Right cardiac atrium (tissue), 5 donors: Measurements from ENCODE around the gene HOXC4. TPM values are rescaled to one million over a fixed set of nuclear protein-coding genes. Genes with fewer than 3 reads are reported as not detected.
A peak's percentile ranks its signal among the peaks of the same experiment; 100 is the strongest.
"Not testable (repeated sequence)": the region's sequence is repeated elsewhere in the genome, so short reads cannot be mapped to it uniquely, and the experiment has no call there.

ENCODE experiments used
- ATAC-seq, 2 donors: fragments of 200-7000 bp; cut with Tn5 transposase; one replicate each; pipeline versions ENCODE4 v1.8.0 to v1.9.1; 2020; ENCODE audit warnings: moderate library complexity in 2 of 2, mild to moderate bottlenecking in 1 of 2
- DNase-seq, 3 donors: peaks; one replicate each; pipeline ENCODE4 v3.0.0-alpha.2; 2020
- H3K27ac ChIP-seq: one replicate; pipeline ENCODE4 v1.5.1; 2013; ENCODE audit warnings: mild to moderate bottlenecking, low read length, control low read depth, moderate library complexity
- H3K27me3 ChIP-seq: one replicate; pipeline ENCODE4 v1.6.1; 2013; ENCODE audit not compliant: control insufficient read depth, insufficient read depth
- H3K4me1 ChIP-seq: one replicate; pipeline ENCODE4 v1.6.1; 2013; ENCODE audit warnings: low read length; ENCODE audit not compliant: control insufficient read depth, insufficient read depth
- H3K4me3 ChIP-seq: one replicate; pipeline ENCODE4 v1.5.1; 2013; ENCODE audit warnings: low read length, control low read depth
- H3K9me3 ChIP-seq: one replicate; pipeline ENCODE4 v1.6.1; 2013; ENCODE audit warnings: low read length; ENCODE audit not compliant: control insufficient read depth
- WGBS: extraction: QIAGEN DNeasy Blood & Tissue Kit; methylation state at CpG from one replicate; pipeline ENCODE4 v1.1.7; 2013; 5-methylcytosine and 5-hydroxymethylcytosine counted together
- intact Hi-C, 4 donors: fragments of 100-400 bp; cut with DNase I; formaldehyde crosslinking; loops; one replicate each; pipeline versions ENCODE4 v1.11.0 to v1.14.0; 2022 to 2023
- polyA plus RNA-seq: library from polyadenylated mRNA; stranded (reverse); fragments of 200-250 nt; gene quantifications from one replicate; pipeline ENCODE4 v1.2.3, GENCODE V29; 2013
- total RNA-seq, 4 donors: library from RNA; stranded (reverse); fragmentation: NEBNext Ultra II Directional; extraction: Animal tissue kit (Norgen Biotek cat#: 25700); gene quantifications; one replicate each; pipeline ENCODE4 v1.2.1, GENCODE V29; 2021
- donor health status: healthy with polysubstance abuse.
- donor health status: DM: no; HTN: yes; CAD: no.
- donor health status: DM: no; HTN: no; CAD: no.
- donor health status: DM: no; HTN: yes; CAD: no; lungs with severe emphysema.
- donor health status: DM: yes; HTN: yes; CAD: no.

HOXC4 gene
- total and polyA plus RNA-seq, 5 donors = 0.14 to 0.37 (median 0.33) TPM; not detected in 1

- no peak overlapping the region for H3K27ac ChIP-seq
- peaks cover 7% of the 10 kb centered on the region for H3K27me3 ChIP-seq
- no peaks in the 10 kb centered on the region for H3K4me1 ChIP-seq
- intact Hi-C loops = no loop called here
- no peaks in the 10 kb centered on the region for H3K9me3 ChIP-seq
- DNase-seq (no peak), ATAC-seq (no peak)
- H3K4me3 ChIP-seq = no peak overlapping the region
Observed at GRCh38 chr12:54065677-54066076, 12.0 kb downstream of the HOXC4 start.

- H3K27me3 ChIP-seq = peaks cover 7% of the 10 kb centered on the region
- 80% methylated on average over 1 of the region's 1 CpG for WGBS
- no peak for ATAC-seq
- intact Hi-C loops = no loop called here
- DNase-seq = no peak
- H3K9me3 ChIP-seq = no peaks in the 10 kb centered on the region
- H3K4me1 ChIP-seq = no peaks in the 10 kb centered on the region
- no peak overlapping the region for H3K27ac ChIP-seq
- no peak overlapping the region for H3K4me3 ChIP-seq
Observed at GRCh38 chr12:54066408-54066807, 12.8 kb downstream of the HOXC4 start.

- WGBS = 86% methylated on average over 4 of the region's 4 CpGs
- H3K9me3 ChIP-seq = no peaks in the 10 kb centered on the region
- peaks cover 6% of the 10 kb centered on the region for H3K27me3 ChIP-seq
- intact Hi-C loops = no loop called here
- DNase-seq = no peak
- no peaks in the 10 kb centered on the region for H3K4me1 ChIP-seq
- H3K27ac ChIP-seq = no peak overlapping the region
- ATAC-seq = no peak
- no peak overlapping the region for H3K4me3 ChIP-seq
Observed at GRCh38 chr12:54068418-54069070, 14.9 kb downstream of the HOXC4 start.

- no peak for ATAC-seq
- no peak overlapping the region for H3K4me3 ChIP-seq
- intact Hi-C loops = no loop called here
- no peaks in the 10 kb centered on the region for H3K4me1 ChIP-seq
- no peak for DNase-seq
- H3K27me3 ChIP-seq = peaks cover 4% of the 10 kb centered on the region
- H3K27ac ChIP-seq = no peak overlapping the region
- WGBS = 33% methylated on average over 1 of the region's 1 CpG
- H3K9me3 ChIP-seq = no peaks in the 10 kb centered on the region
Observed at GRCh38 chr12:54071942-54072341, 18.3 kb downstream of the HOXC4 start.

GRCh38 chr12:54074308-54074707 is 20.7 kb downstream of the HOXC4 start:
- intact Hi-C loops = no loop called here
- Histone ChIP-seq H3K4me3 (no peak overlapping the region), H3K27ac (no peak overlapping the region), H3K4me1 (no peaks in the 10 kb centered on the region), H3K27me3 (no peaks in the 10 kb centered on the region), H3K9me3 (no peaks in the 10 kb centered on the region)
- ATAC-seq = no peak
- 77% methylated on average over 6 of the region's 6 CpGs for WGBS
- no peak for DNase-seq

- H3K9me3 ChIP-seq = no peaks in the 10 kb centered on the region
- no peaks in the 10 kb centered on the region for H3K4me1 ChIP-seq
- no peak overlapping the region for H3K4me3 ChIP-seq
- DNase-seq (no peak), ATAC-seq (no peak)
- no peaks in the 10 kb centered on the region for H3K27me3 ChIP-seq
- 41% methylated on average over 6 of the region's 6 CpGs for WGBS
- H3K27ac ChIP-seq = no peak overlapping the region
- intact Hi-C loops = no loop called here
Observed at GRCh38 chr12:54075409-54075808, 21.8 kb downstream of the HOXC4 start.

- DNase-seq (no peak), ATAC-seq (no peak)
- Histone ChIP-seq H3K27ac (no peak overlapping the region), H3K4me3 (no peak overlapping the region), H3K9me3 (no peaks in the 10 kb centered on the region), H3K4me1 (no peaks in the 10 kb centered on the region), H3K27me3 (no peaks in the 10 kb centered on the region)
- intact Hi-C loops = no loop called here
Observed at GRCh38 chr12:54075974-54076373, 22.3 kb downstream of the HOXC4 start.

- H3K27me3 ChIP-seq, intact Hi-C loops, H3K4me1 ChIP-seq, ATAC-seq, H3K9me3 ChIP-seq, DNase-seq, H3K4me3 ChIP-seq: not testable (repeated sequence)
- peak overlapping the region; percentile 13 for H3K27ac ChIP-seq
- WGBS = 49% methylated on average over 10 of the region's 10 CpGs
Observed at GRCh38 chr12:54077843-54078242, 24.2 kb downstream of the HOXC4 start.

- ATAC-seq, H3K27ac ChIP-seq, H3K4me3 ChIP-seq, H3K27me3 ChIP-seq, DNase-seq, H3K9me3 ChIP-seq, intact Hi-C loops, H3K4me1 ChIP-seq: not testable (repeated sequence)
- 39% methylated on average over 9 of the region's 9 CpGs for WGBS
Observed at GRCh38 chr12:54079115-54079514, 25.5 kb downstream of the HOXC4 start.

- DNase-seq, H3K4me3 ChIP-seq, ATAC-seq, H3K27ac ChIP-seq, H3K9me3 ChIP-seq, H3K4me1 ChIP-seq, H3K27me3 ChIP-seq, intact Hi-C loops: not testable (repeated sequence)
- WGBS = 47% methylated on average over 19 of the region's 19 CpGs
Observed at GRCh38 chr12:54080008-54080924, 26.6 kb downstream of the HOXC4 start.

- H3K27me3 ChIP-seq, H3K27ac ChIP-seq, H3K4me3 ChIP-seq, DNase-seq, ATAC-seq, intact Hi-C loops, H3K4me1 ChIP-seq, H3K9me3 ChIP-seq: not testable (repeated sequence)
- 31% methylated on average over 16 of the region's 16 CpGs for WGBS
Observed at GRCh38 chr12:54081053-54081514, 27.4 kb downstream of the HOXC4 start.
